Measurements from ENCODE around the gene PCSK4.

The PCSK4 gene

DNA sequence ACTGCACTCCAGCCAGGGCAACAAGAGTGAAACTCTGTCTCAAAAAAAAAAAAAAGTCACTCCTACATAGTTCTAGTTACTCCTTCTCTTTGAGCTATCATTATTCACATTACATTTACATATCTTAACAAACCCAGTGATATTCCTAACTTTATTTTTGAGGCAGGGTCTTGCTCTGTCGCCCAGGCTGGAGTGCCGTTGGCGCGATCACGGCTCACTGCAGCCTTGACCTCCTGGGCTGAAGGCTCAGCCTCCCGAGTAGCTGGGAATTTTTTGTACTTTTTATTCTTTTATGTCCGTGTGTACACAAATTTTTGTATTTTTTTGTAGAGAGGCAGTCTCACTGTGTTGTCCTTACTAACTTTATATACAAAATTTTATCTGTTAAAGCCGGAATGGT, 52.5 kb downstream of the PCSK4 start:
- no peak for ATAC-seq
- no peak for DNase-seq

DNA sequence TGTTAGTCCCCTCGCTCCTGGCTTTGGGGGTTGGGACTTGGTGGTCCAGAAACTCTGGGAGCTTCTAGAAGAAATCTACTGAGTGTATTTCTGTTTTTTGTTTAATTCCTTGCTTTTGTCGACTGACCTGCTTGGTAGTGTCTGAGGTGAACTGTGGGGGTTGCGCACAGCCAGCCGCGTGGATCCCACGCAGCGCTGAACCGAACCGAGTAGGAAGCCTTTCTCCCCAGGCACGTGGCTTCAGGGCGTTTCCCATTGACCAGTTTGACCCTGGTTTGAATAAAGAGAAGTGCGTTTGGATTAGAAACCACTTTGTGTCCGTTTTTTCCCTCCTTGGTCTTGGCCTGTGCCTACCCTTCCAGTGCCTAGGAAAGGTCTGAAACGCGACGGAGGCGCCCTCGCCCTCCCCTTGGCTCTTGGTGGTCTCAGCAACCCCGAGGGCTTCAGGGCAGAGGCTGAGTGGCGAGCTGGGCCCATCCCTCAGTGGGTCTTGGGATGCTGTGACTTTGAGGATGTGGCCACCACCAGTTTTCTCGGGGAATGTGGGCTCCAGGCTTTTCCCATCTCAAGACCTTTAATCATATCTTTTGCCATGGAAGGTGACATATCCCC, 54.7 kb downstream of the PCSK4 start:
- ATAC-seq: no peak
- no peak for DNase-seq

DNA sequence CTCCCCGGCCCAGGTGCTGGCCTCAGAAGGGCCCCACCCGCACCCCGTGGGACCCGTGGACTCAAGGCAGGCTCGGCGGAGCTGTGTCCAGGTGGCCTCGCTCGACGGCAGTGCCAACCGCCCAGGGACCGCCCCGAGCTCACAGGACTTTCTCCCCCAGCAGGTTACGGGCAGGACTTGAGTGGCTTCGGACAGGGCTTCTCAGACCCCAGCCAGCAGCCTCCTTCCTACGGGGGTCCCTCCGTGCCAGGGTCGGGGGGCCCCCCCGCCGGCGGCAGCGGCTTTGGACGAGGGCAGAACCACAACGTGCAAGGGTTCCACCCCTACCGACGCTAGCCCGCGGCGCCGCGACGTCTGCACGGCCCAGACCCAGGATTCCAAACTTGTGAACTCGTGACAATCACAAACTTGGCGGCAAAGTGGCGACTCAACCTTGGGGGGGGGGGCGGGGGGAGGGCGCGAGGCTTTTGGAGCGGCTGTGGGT, 55.5 kb downstream of the PCSK4 start:
- ATAC-seq: no peak

DNA sequence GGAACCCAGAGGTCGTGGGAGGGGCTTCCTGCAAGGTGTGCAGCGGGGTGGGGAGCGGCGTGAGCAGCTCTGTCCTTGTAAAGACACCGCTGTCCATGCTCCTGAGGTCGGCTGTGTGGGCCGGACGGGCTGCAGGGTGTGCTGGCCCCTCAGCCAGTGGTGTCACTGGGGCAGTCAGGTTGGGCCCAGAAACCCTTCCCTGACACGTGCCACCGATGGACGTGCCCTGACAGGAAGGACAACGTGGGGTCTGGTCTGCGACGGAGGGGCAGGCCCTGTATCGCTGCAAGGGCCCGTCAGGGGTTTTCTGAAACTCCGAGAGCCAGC, 56.1 kb downstream of the PCSK4 start:
- DNase-seq (no peak), ATAC-seq (no peak)

More for the DNA sequence above, 55.5 kb downstream of the PCSK4 start:
- DNase-seq: no peak

DNA sequence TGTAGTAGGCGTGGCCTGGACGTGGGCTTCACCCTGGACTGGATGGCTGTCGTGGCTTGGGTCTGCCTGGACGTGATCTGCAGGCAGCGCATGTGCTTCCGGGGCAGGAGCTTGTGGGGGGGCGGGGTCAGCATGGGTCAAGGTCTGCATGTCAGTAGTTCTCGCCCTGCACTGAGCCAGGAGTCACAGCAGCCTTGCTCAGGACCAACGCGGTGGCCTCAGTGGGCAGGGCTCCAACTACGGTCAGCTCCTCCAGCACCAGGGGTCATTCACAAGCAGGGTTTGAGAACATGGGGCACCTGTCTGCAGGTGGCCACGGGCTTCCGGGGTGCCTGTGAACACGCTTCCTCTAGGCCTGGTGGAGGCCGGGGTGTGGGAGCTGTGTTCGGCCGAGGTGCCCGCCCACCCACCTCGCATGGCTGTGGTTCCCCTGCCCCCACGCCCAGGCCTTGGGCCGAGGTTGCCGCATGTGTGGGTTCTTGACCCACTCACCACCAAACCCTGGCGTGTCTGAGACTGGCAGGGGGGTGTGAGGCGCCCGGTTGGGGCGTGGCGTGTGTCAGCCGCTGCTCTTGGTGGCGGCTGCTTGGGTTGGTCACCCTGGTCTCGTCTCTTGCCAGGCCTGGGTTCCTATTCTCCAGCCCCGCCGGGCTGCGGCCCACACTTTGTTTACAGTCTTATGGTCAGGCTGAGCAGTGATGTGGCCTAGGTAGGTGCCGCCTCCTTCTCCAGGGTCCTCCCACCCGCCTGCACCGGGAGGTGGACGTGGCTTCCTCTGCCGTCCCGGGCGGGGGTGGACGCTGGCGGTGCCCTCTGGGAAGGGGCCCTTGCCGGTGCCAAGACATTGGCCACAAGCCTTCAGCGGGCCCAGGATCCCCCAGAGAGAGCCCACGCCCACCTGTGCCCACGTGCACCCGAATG, 56.8 kb downstream of the PCSK4 start:
- no peak for DNase-seq

DNA sequence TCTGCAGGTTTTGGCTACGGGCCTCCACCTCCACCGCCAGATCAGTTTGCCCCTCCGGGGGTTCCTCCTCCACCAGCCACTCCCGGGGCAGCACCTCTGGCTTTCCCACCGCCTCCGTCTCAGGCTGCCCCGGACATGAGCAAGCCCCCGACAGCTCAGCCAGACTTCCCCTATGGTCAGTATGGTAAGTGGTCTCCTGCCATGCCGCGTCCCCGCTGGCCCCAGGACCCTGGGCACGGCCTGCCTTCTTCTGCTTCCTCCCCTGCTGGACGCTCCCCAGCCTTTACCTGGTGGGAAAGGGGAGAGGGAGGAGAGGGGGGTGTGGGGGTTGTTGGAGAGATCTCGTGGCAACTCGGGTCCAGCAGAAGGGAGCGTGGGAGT, 57.7 kb downstream of the PCSK4 start:
- ATAC-seq (no peak), DNase-seq (no peak)

More for the DNA sequence above, 56.8 kb downstream of the PCSK4 start:
- no peak for ATAC-seq

DNA sequence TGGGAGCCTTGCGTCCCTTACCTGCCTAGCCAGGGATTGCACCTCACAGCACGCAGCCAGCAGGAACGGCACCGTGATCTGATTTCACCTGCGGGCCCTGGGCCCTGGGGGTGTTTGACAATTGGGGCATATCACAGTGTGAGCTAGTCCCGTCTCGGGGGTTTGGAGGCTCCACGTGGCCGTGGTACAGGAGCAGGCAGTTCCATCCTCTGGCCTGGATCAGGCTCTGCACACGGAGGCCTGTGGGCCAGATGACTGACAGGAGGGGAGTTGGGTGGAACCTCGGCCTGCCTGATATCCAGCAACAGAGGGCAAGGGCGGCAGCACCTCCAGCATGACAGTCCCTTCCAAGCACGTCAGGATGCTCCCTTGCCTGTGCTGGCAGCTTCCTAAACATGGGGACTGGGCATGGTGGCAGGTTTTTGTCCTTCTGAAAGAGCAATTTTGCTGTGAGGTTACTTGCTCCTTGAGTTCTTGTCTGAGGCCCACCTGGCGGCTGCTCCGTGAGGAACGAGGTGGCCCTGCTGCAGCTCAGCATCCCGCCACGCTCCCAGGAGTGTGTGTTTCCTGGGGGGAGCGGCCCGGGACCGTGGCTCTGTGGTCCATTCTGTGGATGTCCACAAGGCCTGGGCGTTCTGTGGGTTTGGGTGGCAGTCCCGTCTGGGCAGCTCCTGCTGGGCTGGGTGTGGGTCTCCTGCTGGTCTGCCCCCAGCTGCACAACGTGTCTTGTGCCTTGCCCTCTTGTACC, 58.2 kb downstream of the PCSK4 start:
- ATAC-seq (no peak), DNase-seq (no peak)
